Fibroblast of skin of scalp (primary cell): ENCODE data around the gene AHI1.
"Not testable (repeated sequence)": the region's sequence is repeated elsewhere in the genome, so short reads cannot be mapped to it uniquely, and the experiment has no call there.

ENCODE experiments used
- DNase-seq: peaks from one replicate; pipeline ENCODE4 v3.0.0-alpha.2; 2013

Gene AHI1

DNA sequence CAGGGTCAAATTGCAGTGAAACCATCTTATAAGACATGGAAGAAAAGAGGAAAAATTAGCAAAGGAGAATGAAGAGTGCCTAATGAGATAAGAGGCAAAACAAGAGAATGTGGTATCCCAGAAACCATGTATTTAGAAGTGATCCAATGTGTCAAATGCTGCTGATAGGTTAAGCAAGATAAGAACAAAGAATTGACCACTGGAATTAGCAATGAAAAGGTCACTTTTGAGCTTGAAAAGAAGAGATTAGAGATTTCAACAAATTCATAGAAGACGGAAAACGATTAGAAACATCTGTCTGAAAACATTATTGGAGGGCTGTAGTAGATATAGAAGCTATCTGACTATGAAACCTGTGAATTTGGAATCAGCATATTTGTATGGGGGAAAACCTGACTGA, 112.2 kb downstream of the AHI1 start:
- no peak for DNase-seq

DNA sequence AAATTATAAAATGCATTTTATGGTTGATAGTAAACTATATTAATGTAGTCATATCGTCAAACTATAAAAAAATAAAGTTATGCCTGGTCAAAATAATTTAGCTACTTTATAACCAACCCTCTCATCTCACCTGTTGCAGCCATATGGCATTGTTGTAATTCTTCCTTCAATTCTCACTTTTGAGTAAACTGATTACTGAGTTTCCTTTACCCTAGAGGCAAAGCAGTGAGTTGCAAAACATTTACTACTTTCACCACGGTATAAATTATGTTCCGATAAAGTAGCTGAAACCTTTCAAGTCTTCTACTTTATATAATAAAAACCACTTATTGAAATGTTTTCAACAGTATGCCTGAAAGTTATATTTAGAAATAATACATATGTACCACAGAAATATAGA, 113.8 kb downstream of the AHI1 start:
- DNase-seq: no peak

DNA sequence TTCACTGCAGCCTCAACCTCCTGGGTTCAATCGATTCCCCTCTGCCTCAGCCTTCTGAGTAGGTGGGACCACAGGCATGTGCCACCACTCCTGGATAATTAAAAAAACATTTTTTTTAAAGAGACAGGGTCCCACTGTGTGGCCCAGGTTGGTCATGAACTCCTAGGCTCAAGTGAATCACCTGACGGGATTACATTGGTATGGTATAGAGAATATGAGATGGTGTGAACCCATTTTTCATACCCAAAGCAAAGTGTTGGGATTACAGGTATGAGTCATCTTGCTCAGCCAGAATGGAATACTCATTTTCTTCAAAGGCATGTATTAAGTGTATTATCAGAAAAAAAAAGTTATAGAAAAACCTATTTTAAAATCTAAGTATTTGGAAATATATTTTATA, 114.2 kb downstream of the AHI1 start:
- DNase-seq: no peak

DNA sequence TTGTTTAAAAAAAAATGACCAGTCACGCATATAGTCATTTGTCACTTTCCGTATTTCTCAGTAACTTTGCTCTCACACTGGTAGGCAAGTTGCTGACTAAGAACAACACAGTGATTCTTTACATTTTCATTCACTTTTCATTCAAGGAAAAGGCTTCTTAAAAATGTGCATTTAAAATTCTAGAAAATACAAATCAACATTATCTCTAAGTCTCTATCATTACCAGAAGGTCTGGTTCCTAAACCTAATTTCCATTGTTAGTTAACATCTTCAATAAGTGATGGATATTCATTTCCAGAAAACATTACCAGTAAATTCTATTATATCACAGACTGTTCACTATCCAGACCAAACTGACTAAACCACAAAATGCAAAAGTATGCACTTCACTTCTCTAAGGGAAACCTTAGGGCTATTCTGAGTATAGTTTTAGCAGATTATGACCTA, 115.3 kb downstream of the AHI1 start:
- DNase-seq: no peak

DNA sequence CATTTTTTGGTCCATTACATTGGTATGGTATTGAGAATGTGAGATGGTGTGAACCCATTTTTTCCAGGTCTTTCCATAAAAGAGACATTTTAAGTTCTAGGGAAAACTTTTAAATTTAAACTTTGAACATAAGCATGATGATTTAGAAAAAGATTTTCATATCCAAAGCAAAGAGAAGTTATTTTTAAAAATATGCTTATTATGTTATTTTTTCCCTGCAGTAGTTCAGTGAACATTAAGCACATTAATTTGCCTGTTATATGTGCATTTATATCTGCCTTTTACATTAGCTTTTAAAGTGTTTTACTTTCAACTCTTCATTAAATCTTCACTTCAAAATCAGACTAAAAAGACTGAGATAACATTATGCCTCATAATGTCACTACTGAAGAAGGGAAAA, 116.7 kb downstream of the AHI1 start:
- DNase-seq: no peak

DNA sequence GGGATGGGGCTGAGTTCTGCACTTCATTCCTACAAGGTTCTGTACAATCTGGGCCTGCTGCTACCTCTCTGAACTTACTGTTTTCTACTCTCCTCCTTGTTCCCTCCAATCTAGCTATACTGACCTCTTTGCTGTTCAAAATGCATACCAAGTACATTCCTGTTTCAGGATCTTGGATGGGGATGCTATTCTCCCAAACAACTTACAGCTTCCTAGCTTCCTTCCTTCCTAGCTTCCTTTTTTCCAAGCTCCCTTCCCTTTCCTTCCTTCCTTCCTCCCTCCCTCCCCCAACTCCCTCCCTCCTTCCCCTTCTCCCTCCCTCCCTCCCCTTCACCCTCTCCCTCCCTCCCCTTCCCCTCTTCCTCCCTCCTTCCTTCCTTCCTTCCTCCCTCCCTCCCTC, 117.9 kb downstream of the AHI1 start:
- no peak for DNase-seq

DNA sequence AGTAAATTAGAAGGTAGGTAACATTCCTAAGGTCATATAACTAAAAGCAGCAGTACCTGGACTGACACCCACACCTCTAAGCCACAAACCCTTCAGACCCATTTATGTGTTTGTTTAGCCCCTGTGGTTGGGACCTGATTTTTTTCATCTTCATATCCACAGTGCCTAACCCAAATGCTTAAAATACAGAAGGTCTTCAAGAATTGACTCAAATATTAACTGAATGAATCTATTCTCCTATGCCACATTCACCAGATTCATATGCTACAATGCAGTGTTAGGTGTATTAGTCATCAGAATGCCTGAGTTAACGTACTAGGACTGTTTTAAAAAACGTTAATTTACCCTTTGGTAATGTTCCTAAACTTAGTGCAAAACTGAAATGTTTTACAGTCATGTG, 124.8 kb downstream of the AHI1 start:
- no peak for DNase-seq

DNA sequence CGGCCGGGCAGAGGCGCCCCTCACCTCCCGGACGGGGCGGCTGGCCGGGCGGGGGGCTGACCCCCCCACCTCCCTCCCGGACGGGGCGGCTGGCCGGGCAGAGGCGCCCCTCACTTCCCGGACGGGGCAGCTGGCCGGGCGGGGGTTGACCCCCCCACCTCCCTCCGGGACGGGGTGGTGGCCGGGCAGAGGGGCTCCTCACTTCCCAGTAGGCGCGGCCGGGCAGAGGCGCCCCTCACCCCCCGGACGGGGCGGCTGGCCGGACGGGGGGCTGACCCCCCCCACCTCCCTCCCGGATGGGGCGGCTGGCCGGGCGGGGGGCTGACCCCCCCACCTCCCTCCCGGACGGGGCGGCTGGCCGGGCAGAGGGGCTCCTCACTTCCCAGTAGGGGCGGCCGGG, 133.9 kb downstream of the AHI1 start:
- DNase-seq: not testable (repeated sequence)

DNA sequence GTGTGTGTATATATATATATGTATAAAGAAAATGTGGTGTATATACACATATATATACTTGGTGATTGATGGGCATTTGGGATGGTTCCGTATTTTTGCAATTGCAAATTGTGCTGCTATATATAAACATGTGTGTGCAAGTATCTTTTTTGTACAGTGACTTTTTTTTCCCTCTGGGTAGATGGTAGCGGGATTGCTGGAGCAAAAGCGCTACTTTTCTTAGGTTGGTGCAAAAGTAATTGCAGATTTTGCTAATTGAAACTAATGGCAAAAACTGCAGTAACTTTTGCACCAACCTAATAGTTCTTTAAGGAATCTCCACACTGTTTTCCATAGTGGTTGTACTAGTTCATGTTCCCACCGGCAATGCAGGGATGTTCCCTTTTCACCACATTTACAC, 135.4 kb downstream of the AHI1 start:
- no peak for DNase-seq

DNA sequence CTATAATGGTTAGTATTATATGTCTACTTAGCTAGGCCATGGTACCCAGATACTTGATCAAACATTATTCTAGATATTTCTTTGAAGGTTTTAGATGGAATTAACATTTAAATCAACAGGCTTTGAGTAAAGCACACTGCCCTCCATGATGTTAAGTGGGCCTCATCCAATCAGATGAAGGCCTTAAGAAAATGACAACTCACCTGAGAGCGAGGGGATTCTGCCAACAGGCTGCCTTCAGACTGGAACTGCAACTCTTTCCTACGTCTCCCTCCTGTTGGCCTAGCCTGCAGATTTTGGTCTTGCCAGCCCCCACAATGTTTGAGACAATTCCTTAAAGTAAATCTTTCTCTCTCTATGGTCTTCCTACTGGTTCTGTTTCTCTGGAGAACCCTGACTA, 137.3 kb downstream of the AHI1 start:
- no peak for DNase-seq

DNA sequence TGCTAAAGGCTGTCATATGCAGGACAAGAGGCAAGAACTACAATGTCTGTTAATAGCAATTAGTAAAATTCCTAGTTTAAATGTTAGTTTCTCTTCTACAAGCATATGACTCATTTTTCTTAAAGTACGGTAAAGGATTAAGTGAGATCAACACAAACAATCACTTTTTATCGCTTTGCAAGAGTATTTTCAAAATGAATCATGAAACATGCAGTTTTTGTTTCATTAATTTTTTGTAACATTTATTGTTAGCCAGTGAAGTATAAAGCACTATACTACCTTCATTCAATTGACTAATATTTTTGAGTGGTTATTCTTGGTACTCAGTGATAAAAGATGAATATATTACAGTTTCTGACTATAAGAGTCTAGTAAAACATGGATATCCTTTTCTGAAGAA, 138.6 kb downstream of the AHI1 start:
- peak; percentile 18 for DNase-seq

DNA sequence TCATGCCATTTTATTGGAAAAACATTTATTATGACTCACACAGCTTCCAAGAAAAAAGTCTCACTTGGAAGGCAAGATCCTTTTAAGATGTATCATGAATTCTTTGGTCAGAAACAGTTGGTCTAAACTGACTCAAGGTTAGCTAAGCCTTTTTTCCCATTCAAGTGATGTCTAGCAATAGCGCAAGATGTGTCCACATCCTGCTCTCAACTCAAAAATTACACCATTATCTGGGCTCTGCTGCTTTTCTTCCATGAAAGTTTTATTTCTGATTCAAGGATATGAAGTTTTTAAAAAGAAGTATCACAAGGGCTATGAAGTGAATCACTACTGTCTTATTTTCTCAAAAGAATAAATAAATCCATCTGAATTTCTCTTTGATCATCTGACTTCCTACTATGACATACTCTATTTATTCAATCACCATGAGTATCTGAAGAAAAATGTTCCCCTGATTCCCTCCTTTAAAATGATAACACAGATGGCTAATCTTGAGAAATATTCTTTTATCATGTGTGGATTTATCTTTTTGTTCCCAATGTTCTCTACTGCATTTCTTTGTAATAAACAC, 139.2 kb downstream of the AHI1 start:
- peak; percentile 93 for DNase-seq

DNA sequence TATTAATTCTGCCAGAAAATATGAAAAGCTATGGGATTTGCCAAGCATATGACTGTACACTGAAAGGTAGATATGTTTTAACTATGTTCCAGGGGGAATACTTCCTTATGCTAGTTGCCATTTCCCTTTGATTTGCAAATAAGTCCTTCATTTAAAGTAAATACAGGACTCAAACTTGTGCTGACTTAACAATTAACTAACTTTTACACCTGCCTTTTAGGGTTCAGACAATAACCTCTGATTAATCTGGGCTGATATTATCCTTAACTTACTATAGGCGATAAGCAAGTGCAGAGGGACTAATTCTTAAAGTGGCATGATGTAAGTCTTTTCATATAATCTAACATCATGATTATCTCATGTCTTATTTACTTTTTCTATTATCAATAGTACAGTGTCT, 143.1 kb downstream of the AHI1 start:
- DNase-seq: no peak

DNA sequence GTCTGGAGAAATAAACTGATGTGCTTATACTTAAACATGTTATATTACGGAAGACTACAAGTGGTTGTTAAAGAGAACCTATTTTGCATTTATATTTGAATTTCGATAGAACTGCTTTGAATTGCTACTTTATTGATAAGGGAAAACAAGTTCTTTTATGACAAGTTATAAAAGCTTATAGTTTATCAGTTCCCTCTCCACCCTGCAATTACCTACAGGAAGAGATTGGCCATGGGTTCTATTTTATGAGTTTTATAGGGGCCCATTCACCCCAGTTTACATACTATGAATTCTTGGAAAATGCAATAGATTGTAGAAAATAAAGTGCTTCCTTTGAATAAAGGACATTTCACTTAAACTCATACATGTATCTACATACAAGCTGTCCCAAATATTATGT, 144.4 kb downstream of the AHI1 start:
- no peak for DNase-seq

DNA sequence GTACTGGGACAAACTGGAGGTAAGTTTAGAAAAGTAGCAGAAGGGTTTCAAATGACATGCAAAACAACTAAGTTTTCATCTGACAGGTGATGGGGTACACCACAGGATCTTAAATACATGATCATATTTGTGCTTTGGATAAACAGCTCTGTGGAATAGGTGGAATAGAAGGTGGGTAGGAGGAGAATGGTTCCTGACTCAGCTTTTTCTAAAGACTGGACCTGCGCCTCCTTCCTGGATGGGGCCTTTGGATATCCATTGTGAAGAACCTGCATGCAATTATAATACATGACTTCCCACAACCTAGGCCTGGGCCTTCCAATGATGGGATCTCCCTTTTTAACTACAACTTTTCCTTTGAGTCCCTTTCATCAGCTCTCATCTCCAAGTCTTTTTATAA, 145.9 kb downstream of the AHI1 start:
- DNase-seq: no peak

DNA sequence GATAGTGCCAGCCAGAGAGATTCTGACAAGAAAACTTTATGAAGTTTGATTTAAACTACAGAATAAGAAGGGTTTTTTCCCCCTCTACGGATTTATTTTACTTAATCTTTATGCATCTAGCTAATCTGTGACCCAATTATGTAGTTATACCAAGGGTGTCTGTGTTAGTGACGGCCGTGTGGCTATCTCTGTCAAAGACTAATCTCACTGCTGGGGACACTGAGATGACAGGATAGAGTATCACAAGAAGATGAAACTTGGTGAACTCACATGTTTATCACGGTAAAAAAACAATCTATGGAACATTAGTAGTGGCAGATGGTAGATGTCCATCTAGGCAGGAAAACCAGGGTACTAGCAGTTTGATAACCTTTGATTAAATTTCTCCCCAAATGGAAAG, 149.7 kb downstream of the AHI1 start:
- DNase-seq: no peak

DNA sequence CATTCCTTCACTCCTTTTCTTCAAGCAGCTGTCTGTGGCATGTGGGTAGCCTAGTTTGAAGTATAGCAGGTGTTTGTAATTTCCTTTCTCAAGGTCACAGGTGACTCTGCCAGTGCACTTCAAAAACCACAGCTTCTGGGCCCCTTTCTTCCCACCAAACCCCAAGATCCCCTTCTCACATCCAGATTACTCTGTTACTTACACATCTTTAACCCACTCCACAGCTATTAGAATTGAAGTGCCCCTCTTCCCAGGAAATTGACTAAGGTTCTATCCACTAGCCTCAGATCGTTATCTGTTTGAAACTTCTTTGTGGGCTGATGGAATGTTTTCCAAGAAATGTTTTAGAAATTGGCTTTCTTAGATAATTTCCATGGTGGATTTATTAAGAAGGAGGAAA, 150.8 kb downstream of the AHI1 start:
- peak; percentile 11 for DNase-seq

DNA sequence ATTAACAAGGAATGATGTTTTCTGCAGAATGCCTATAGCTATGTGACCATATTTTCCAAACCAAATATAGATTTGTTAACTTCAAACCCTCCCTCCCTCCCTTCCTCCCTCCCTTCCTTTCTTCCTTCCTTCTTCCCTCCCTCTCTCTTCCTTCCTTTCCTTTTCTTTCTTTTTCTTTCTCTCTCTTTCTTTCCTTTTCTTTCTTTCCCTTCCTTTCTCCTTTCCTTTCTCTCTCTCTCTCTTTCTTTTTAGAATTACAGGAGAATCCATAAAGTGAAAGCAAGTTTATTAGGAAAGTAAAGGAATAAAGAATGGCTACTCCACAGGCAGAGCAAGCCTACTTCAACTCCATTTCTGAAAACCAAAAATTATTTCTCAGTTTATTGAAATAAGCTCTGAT, 153.0 kb downstream of the AHI1 start:
- no peak for DNase-seq

DNA sequence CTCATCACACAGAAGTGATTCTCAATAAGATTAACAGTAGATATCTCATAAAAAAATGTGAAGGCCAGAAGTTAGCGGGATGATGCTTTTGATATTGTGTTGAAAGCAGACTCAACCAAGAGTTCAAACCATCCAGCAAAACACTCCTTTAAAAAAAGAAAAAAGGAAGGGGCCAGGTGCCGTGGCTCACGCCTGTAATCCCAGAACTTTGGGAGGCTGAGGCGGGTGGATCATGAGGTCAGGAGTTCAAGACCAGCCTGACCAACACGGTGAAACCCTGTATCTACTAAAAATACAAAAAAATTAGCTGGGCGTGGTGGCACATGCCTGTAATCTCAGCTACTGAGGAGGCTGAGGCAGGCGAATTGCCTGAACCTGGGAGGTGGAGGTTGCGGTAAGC, 157.6 kb downstream of the AHI1 start:
- DNase-seq: not testable (repeated sequence)

DNA sequence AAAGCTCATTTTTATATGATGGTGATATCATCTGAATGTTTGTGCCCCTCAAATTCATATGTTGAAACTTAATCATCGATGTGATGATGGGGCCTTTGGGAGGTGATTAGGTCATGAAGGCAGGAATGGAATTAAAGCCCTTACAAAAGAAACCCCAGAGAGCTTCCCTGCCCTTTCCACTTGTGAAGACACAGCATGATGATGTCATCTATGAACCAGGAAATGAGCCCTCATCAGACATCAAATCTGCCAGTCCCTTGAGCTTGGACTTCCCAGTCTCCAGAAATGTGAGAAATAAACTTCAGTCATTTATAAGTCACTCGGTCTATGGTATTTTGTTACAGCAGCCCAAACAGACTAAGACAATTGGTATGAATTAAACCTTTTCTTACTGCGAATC, 163.4 kb downstream of the AHI1 start:
- DNase-seq: peak; percentile 58

DNA sequence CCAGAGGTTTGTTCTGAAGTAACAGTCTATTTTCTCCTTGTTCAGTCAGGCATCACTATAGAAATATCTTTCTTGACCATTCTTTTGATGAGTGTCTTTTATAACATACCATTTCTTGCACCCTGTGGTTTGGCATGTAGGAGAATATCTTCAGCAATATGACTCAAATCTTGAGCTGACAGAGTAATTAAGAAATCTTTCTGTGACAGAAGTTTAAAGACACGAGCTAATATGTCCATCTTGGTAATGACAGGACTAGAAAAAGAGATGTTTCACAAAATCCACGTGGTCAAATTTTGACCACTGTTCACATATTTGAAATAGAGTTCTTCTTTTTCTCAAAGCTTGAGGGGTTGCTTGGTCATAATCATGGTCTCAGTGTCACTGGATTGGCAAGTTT, 166.5 kb downstream of the AHI1 start:
- peak; percentile 74 for DNase-seq

DNA sequence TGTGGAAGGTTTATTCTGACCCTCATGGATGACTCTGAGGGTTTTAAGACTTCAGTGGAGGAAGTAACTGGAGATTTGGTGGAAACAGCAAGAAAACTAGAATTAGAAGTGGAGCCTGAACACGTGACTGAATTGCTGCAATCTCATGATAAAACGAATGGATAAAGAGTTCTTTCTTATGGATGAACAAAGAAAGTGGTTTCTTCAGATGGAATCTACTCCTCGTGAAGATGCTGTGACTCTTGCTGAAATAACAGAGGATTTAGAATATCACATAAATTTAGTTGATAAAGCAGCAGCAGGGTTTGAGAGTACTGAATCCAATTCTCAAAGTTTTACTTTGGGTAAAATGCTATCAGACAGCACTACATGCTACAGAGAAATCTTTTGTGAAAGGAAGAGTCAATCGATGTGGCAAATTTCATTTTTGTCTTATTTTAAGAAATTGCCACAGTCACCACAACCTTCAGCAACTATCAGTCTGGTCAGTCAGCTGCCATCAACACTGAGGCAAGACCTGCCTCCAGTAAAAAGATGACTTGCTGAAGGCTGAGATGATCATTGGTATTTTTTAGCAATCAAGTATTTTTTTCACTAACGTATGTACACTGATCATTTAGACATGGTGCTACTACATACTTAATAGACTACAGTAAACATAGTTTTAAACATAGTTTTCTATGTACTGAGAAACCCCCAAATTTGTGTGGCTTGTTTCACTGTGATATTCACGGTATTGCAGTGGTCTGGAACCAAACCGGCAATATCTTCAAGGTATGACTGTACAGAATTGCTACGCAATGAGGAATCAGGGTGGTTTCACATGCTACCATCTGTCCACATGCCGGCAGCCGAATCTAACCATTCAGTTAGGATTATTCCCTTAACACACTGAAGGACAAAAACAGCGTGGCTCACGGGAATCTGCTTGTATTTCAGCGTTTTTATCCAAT, 167.4 kb downstream of the AHI1 start:
- no peak for DNase-seq

DNA sequence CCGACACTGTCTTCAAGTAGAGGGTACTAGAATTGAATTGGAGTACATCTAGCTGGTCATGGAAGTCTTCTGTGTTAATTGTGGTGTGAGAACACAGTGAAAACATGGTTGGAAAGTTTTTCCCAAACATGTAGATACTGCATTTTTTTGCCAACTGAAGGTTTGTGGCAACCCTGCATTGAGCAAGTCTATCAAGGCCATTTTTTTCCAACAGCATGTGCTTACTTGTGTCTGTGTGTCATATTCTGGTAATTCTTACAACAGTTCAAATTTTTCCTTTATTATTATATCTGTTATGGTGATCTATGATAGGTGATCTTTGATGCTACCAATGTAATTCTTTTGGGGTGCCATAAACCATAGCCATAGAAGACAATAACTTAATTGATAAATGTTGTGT, 169.4 kb downstream of the AHI1 start:
- no peak for DNase-seq
